GM18511 (cell line): Measurements from ENCODE around the gene CLMP.

Source experiments
- ATAC-seq: cut with Tn5 transposase; IDR thresholded peaks from one replicate; pipeline ENCODE4 v1.9.1; 2021; ENCODE audit warnings: mild to moderate bottlenecking, moderate library complexity; ENCODE audit not compliant: unreplicated experiment

Gene CLMP

GRCh38 chr11:123195188-123196059 is at the start of gene CLMP:
Gene CLMP (minus strand): TSS chr11:123195248. CDS start chr11:123194940, 308 bp downstream.
- no peak for ATAC-seq

- ATAC-seq: no peak
Measured at GRCh38 chr11:123241874-123242543, 47.0 kb upstream of the CLMP start.

- ATAC-seq: no peak
Measured at GRCh38 chr11:123241294-123241693, 46.2 kb upstream of the CLMP start.

- ATAC-seq: no peak
Measured at GRCh38 chr11:123239191-123240150, 44.4 kb upstream of the CLMP start.

- ATAC-seq: no peak
Measured at GRCh38 chr11:123238297-123238696, 43.2 kb upstream of the CLMP start.

GRCh38 chr11:123236879-123237278 is 41.8 kb upstream of the CLMP start:
- no peak for ATAC-seq

- no peak for ATAC-seq
Measured at GRCh38 chr11:123235656-123236261, 40.7 kb upstream of the CLMP start.

- ATAC-seq: no peak
Measured at GRCh38 chr11:123235117-123235655, 40.1 kb upstream of the CLMP start.

GRCh38 chr11:123233975-123234334 is 38.9 kb upstream of the CLMP start:
- no peak for ATAC-seq

GRCh38 chr11:123233280-123233974 is 38.4 kb upstream of the CLMP start:
- peak; percentile 97 for ATAC-seq

GRCh38 chr11:123231777-123232176 is 36.7 kb upstream of the CLMP start:
- ATAC-seq: no peak

GRCh38 chr11:123231256-123231655 is 36.2 kb upstream of the CLMP start:
- ATAC-seq: no peak

- ATAC-seq: no peak
Measured at GRCh38 chr11:123230346-123230745, 35.3 kb upstream of the CLMP start.

GRCh38 chr11:123228496-123229163 is 33.6 kb upstream of the CLMP start:
- ATAC-seq: no peak

- ATAC-seq: no peak
Measured at GRCh38 chr11:123227763-123228495, 32.9 kb upstream of the CLMP start.

GRCh38 chr11:123221584-123221983 is 26.5 kb upstream of the CLMP start:
- no peak for ATAC-seq

- ATAC-seq: no peak
Measured at GRCh38 chr11:123221096-123221561, 26.1 kb upstream of the CLMP start.

GRCh38 chr11:123219066-123219690 is 24.1 kb upstream of the CLMP start:
- ATAC-seq: no peak
